Brain microvascular endothelial cell (primary cell): ENCODE data around the gene KRT80.

Experiments used
- DNase-seq: peaks from one replicate; pipeline ENCODE4 v3.0.0-alpha.2; 2020
- H3K27ac ChIP-seq: fragments of 250-450 bp; sonication (Bioruptor Pico); 2 replicates; pipeline ENCODE4 v1.5.1; 2020; ENCODE audit warnings: mild to moderate bottlenecking, moderate library complexity
- H3K27me3 ChIP-seq: fragments of 250-450 bp; sonication (Bioruptor Pico); replicated peaks from 2 replicates; pipeline ENCODE4 v1.5.1; 2020; ENCODE audit warnings: mild to moderate bottlenecking
- H3K36me3 ChIP-seq: fragments of 250-450 bp; sonication (Bioruptor Pico); replicated peaks from 2 replicates; pipeline ENCODE4 v1.5.1; 2020; ENCODE audit warnings: mild to moderate bottlenecking
- H3K4me3 ChIP-seq: 2 replicates; pipeline ENCODE4 v1.5.1; 2011; ENCODE audit warnings: low read depth, mild to moderate bottlenecking, control low read depth, low read length, moderate library complexity
- in situ Hi-C: cut with HindIII; loops from 2 replicates; pipeline ENCODE4 v1.10.0; 2017; ENCODE audit warnings: low sequenced_read_pairs, low pct_ligation_motif_present
- TF ChIP-seq, protein P1 (sequence below): IDR thresholded peaks from 2 replicates; pipeline ENCODE4 v1.5.1; 2011; ENCODE audit warnings: low read depth, mild to moderate bottlenecking, moderate library complexity, low read length, control low read depth, inconsistent platforms; ENCODE audit errors: missing control alignments

Gene KRT80

GRCh38 chr12:52202361-52203078 is 10.7 kb upstream of the KRT80 start:
- in situ Hi-C loops: no loop called here
- no peak overlapping the region for H3K4me3 ChIP-seq
- no peak for DNase-seq
- TF ChIP-seq, protein P1, sequence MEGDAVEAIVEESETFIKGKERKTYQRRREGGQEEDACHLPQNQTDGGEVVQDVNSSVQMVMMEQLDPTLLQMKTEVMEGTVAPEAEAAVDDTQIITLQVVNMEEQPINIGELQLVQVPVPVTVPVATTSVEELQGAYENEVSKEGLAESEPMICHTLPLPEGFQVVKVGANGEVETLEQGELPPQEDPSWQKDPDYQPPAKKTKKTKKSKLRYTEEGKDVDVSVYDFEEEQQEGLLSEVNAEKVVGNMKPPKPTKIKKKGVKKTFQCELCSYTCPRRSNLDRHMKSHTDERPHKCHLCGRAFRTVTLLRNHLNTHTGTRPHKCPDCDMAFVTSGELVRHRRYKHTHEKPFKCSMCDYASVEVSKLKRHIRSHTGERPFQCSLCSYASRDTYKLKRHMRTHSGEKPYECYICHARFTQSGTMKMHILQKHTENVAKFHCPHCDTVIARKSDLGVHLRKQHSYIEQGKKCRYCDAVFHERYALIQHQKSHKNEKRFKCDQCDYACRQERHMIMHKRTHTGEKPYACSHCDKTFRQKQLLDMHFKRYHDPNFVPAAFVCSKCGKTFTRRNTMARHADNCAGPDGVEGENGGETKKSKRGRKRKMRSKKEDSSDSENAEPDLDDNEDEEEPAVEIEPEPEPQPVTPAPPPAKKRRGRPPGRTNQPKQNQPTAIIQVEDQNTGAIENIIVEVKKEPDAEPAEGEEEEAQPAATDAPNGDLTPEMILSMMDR: no peak
- H3K36me3 ChIP-seq: no peaks in the 10 kb centered on the region
- H3K27me3 ChIP-seq: no peaks in the 10 kb centered on the region
- no peak overlapping the region for H3K27ac ChIP-seq

DNA sequence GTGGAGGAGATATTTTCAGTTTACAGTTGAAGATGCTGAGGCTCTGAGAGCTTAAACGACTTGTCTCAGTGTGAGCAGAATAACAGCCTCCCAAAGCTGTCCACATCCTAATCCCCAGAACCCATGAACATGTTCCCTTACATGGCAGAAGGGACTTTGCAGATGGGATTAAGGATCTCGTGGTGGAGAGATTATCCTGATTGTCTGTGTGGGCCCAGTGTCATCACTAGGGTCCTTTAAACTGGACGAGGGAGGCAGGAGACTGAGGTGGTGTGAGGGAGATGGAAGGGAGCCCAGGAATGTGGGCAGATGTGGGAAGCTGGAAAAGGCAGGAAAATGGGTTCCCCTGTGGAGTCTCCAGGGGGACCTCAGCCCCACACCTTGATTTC is 9.6 kb upstream of the KRT80 start:
- no peak overlapping the region for H3K27ac ChIP-seq
- TF ChIP-seq, protein P1: no peak
- in situ Hi-C loops: no loop called here
- no peak overlapping the region for H3K4me3 ChIP-seq
- H3K36me3 ChIP-seq: no peaks in the 10 kb centered on the region
- H3K27me3 ChIP-seq: no peaks in the 10 kb centered on the region
- no peak for DNase-seq

- no peak overlapping the region for H3K27ac ChIP-seq
- DNase-seq: no peak
- H3K27me3 ChIP-seq: no peaks in the 10 kb centered on the region
- no peak overlapping the region for H3K4me3 ChIP-seq
- H3K36me3 ChIP-seq: no peaks in the 10 kb centered on the region
- TF ChIP-seq, protein P1: no peak
- in situ Hi-C loops: no loop called here
Observed at GRCh38 chr12:52200781-52201450, 9.1 kb upstream of the KRT80 start.

DNA sequence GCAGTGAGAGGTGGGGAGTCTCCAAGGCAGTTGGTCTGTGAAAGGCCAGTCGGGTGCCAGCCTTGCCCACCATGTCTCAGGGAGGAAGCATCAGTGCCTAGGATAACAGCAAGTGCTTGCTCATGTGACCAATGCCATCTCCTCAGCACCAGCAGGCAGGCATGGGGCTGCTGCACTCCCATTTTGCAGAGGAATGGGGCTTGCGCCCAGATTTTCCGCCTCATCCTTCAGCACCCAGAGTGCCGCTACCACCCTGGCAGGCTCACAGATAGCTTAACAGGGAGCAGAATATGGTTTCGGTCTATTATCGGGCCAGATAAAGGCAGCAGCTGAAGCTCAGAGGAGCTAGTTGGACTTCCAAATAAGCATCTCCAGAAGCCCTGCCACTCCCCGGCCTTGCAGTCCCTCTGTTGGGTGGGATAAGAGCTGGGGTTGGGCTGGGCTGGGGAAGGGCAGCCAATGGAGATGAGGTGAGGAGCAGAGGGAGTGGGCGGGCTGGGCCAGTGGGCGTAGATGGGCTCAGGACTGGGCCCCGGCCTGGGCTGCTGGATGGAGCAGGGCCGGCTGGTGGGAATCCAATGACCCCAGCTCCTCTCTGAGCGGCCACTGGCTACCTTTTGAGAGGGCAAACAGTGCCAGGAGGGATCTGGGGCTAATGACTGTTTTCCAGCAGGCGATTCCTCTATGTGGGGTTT is 8.4 kb upstream of the KRT80 start:
- Histone ChIP-seq H3K36me3 (no peaks in the 10 kb centered on the region), H3K4me3 (no peak overlapping the region), H3K27ac (no peak overlapping the region), H3K27me3 (no peaks in the 10 kb centered on the region)
- TF ChIP-seq, protein P1: no peak
- no peak for DNase-seq
- in situ Hi-C loops: no loop called here

DNA sequence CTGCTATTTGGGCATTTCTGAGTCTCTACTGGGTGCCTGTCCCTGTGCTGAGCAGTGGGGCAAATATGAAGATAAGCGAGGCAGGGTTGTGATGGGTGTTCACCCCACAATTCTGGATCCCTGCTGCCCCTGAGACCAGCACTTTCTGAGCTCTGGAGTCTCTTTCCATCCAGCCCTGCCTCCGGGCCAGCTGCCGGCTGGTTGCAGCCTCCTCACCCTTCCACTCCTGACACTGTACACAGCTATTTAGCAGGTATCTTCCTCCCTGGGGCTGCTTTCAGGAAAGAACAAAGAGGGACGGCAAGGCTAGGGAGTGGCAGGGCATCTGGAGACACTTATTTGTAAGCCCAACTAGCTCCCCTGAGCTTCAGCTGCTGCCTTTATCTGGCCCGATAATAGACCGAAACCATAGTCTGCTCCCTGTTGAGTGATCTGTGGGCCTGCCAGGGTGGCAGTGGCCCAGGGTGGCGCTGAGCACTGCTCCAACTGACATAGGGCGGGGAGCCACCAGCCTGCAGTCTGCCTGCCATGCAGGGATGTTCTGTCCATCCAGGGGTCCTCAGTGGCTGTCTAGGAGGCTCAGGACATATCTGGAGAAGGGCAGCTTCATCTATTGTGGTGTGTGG is 7.6 kb upstream of the KRT80 start:
- in situ Hi-C loops: no loop called here
- TF ChIP-seq, protein P1: no peak
- DNase-seq: no peak
- Histone ChIP-seq H3K36me3 (no peaks in the 10 kb centered on the region), H3K4me3 (no peak overlapping the region), H3K27ac (no peak overlapping the region), H3K27me3 (no peaks in the 10 kb centered on the region)
